Fibroblast of the aortic adventitia (primary cell): ENCODE measurements around the gene KNSTRN. TPM values are rescaled to one million over a fixed set of nuclear protein-coding genes. Genes with fewer than 3 reads are reported as not detected.

Experiments
- DNase-seq: peaks from one replicate; pipeline ENCODE4 v3.0.0-alpha.2; 2010; ENCODE audit warnings: low read depth
- H3K4me3 ChIP-seq: 2 replicates; pipeline ENCODE4 v1.5.1; 2011; ENCODE audit warnings: low read depth, mild to moderate bottlenecking, control low read depth, low read length, moderate library complexity
- total RNA-seq: library from RNA; depleted of rRNA; stranded (reverse); fragments of >200 nt; gene quantifications from 2 replicates; pipeline ENCODE4 v1.2.3, GENCODE V29; 2012; ENCODE audit warnings: low replicate concordance
- TF ChIP-seq, protein P1 (sequence below): IDR thresholded peaks from 2 replicates; pipeline ENCODE4 v1.5.1; 2011; ENCODE audit warnings: mild to moderate bottlenecking, low read length, control low read depth, inconsistent platforms; ENCODE audit not compliant: insufficient read depth

KNSTRN gene
- total RNA-seq, 1 donor: 44.1 TPM

GRCh38 chr15:40367371-40367685 lies 15.2 kb upstream of the KNSTRN start:
- no peak for DNase-seq
- TF ChIP-seq, protein P1, sequence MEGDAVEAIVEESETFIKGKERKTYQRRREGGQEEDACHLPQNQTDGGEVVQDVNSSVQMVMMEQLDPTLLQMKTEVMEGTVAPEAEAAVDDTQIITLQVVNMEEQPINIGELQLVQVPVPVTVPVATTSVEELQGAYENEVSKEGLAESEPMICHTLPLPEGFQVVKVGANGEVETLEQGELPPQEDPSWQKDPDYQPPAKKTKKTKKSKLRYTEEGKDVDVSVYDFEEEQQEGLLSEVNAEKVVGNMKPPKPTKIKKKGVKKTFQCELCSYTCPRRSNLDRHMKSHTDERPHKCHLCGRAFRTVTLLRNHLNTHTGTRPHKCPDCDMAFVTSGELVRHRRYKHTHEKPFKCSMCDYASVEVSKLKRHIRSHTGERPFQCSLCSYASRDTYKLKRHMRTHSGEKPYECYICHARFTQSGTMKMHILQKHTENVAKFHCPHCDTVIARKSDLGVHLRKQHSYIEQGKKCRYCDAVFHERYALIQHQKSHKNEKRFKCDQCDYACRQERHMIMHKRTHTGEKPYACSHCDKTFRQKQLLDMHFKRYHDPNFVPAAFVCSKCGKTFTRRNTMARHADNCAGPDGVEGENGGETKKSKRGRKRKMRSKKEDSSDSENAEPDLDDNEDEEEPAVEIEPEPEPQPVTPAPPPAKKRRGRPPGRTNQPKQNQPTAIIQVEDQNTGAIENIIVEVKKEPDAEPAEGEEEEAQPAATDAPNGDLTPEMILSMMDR: no peak
- no peak overlapping the region for H3K4me3 ChIP-seq

DNA sequence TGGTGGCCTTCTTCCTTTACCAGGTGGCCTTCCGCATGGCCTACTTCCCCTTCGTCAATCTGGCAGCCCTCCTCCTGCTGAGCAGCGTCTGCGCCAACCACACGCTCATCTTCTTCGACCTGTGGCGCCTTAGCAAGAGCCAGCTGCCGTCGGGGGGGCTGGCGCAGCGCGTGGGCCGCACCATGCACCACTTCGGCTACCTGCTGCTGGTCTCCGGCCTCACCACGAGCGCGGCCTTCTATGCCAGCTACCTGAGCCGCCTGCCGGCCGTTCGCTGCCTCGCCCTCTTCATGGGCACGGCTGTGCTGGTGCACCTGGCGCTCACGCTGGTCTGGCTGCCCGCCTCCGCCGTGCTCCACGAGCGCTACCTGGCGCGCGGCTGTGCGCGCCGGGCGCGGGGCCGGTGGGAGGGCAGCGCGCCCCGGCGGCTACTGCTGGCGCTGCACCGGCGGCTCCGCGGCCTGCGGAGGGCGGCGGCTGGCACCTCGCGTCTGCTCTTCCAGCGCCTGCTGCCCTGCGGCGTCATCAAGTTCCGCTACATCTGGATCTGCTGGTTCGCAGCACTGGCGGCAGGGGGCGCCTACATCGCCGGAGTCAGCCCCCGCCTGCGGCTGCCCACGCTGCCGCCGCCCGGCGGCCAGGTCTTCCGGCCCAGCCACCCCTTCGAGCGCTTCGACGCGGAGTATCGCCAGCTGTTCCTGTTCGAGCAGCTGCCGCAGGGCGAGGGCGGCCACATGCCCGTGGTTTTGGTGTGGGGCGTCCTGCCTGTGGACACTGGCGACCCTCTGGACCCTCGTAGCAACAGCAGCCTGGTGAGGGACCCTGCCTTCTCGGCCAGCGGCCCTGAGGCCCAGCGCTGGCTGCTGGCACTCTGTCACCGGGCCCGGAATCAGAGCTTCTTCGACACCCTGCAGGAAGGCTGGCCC lies 14.6 kb upstream of the KNSTRN start:
- TF ChIP-seq, protein P1: peak; percentile 62
- DNase-seq: peak; percentile 82
- H3K4me3 ChIP-seq: peak overlapping the region; percentile 47

GRCh38 chr15:40368719-40369473 lies 13.6 kb upstream of the KNSTRN start:
- TF ChIP-seq, protein P1: no peak
- DNase-seq: no peak
- H3K4me3 ChIP-seq: no peak overlapping the region

GRCh38 chr15:40369474-40369869 lies 13.0 kb upstream of the KNSTRN start:
- DNase-seq: no peak
- TF ChIP-seq, protein P1: no peak
- H3K4me3 ChIP-seq: no peak overlapping the region

DNA sequence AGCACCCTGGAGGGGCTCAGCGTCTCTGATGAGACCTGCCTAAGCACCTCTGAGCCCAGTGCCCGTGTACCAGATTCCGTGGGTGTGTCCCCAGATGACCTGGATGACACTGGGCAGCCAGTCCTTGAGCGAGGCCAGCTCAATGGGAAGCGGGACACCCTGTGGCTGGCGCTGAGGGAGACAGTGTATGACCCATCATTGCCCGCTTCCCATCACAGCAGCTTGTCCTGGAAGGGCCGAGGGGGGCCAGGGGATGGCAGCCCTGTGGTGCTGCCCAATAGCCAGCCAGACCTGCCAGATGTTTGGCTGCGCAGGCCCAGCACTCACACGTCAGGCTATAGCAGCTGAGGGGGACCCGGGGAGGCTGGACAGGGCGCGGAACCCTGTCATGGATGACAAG lies 12.6 kb upstream of the KNSTRN start:
- no peak overlapping the region for H3K4me3 ChIP-seq
- TF ChIP-seq, protein P1: no peak
- DNase-seq: no peak

DNA sequence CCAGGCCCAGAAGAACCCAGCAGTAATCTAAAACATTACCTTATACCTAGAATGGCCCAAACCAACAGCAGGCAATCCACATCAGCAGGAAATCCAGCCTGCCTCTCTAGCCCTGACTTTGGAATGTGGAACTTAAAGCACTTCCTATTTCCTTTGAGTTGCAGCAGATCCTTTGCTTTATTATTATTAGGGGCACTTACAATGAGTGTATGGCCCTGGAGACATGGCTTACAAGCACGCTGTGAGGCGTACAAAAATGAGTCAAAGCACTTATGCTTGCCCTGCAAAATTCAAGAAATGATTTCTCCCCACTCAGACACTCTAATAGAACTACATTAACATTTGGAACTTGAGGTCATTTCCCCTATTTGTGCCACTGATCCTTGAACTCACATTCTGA lies 9.5 kb upstream of the KNSTRN start:
- H3K4me3 ChIP-seq: no peak overlapping the region
- peak; percentile 42 for DNase-seq
- TF ChIP-seq, protein P1: no peak
